22Rv1 (cell line): ENCODE measurements around the gene ALG5.

Experiments
- H3K27ac ChIP-seq: fragments of 450-650 bp; 2 replicates; pipeline ENCODE4 v1.5.1; 2017
- ZFX ChIP-seq: fragments of 450-650 bp; IDR thresholded peaks from 2 replicates; pipeline ENCODE4 v1.6.1; 2017; ENCODE audit warnings: antibody characterized with exemption, borderline replicate concordance
- TF ChIP-seq, protein P1 (sequence below): fragments of 450-650 bp; IDR thresholded peaks from 2 replicates; pipeline ENCODE4 v1.5.1; 2017; ENCODE audit warnings: mild to moderate bottlenecking

The ALG5 gene, protein sequence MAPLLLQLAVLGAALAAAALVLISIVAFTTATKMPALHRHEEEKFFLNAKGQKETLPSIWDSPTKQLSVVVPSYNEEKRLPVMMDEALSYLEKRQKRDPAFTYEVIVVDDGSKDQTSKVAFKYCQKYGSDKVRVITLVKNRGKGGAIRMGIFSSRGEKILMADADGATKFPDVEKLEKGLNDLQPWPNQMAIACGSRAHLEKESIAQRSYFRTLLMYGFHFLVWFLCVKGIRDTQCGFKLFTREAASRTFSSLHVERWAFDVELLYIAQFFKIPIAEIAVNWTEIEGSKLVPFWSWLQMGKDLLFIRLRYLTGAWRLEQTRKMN

DNA sequence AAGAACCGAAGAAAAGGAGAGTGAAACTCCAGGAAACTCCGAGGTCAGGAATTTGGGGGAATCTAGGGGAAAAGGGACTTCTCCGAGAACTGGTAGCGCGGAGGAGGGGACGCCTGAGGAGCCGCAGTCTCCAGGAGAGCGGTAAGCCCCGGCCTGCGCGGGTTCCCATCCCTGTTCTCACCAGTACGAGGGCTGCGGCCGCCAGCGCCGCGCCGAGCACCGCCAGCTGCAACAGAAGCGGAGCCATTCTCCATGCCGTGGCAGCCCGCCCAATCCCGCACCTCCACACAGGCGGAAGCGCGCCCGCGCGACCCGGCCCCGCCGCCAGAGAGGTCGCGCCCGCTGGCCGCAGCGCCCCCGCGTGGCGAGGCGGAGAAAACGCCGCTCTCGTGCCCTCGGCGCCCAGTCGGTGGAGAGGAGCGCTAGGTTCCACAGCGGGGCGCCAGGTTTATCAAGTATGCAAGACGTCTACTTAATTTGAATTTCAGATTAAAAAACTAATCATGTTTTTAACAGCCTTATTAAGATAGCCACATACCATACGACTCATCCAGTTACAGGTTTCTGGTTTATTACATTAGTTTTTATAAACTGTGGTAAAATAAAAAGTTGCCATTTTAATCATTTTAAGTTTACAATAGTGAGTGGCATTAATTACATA lies at the start of gene ALG5:
TSS of gene ALG5 (minus strand) at position 287 of the 661 bp plus-strand sequence. CDS start at position 247, 40 bp downstream.
- TF ChIP-seq, protein P1, sequence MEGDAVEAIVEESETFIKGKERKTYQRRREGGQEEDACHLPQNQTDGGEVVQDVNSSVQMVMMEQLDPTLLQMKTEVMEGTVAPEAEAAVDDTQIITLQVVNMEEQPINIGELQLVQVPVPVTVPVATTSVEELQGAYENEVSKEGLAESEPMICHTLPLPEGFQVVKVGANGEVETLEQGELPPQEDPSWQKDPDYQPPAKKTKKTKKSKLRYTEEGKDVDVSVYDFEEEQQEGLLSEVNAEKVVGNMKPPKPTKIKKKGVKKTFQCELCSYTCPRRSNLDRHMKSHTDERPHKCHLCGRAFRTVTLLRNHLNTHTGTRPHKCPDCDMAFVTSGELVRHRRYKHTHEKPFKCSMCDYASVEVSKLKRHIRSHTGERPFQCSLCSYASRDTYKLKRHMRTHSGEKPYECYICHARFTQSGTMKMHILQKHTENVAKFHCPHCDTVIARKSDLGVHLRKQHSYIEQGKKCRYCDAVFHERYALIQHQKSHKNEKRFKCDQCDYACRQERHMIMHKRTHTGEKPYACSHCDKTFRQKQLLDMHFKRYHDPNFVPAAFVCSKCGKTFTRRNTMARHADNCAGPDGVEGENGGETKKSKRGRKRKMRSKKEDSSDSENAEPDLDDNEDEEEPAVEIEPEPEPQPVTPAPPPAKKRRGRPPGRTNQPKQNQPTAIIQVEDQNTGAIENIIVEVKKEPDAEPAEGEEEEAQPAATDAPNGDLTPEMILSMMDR, result peak; percentile 99
- TF ChIP-seq ZFX, result no peak
- peak within 1 kb of the TSS; percentile 99 for H3K27ac ChIP-seq

DNA sequence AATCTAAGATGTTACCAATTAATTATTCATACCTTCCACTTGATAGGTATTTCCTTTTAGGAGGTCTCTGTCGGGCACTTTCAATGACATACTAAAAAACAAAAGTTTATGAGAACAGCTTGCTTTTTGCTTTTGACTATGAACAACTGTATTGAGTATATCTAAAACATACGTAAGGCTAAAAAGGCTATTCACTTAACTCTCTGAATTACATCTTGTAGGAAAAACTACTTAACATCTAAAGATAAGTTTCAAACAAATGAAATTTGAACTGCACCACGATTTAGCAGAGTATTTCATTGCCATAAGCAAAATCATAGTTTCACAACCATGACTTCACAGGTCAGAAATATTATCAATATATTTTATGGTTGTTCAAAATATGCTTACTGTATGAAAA lies 48.7 kb upstream of the ALG5 start:
- H3K27ac ChIP-seq, result no peak overlapping the region
- TF ChIP-seq, protein P1, result no peak
- TF ChIP-seq ZFX, result no peak

DNA sequence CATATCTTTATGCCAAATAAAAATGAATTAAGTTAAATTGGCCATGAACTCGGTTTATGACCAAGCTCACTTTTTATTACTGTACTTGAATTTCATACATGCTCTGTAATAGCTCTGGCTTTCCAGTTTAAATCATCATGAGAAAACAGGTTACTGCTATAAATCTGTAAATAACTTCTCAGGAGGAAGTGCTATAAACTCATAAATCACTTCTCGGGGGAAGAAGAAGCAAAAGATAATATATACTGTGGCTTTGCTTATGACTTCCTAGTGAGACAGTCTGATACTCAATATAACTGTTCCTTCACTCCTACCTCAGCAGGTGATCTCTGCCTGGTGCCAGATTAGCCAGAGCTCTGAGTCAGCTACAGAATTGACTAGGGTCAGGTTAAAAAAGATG lies 47.9 kb upstream of the ALG5 start:
- TF ChIP-seq, protein P1, result no peak
- no peak for TF ChIP-seq ZFX
- no peak overlapping the region for H3K27ac ChIP-seq

DNA sequence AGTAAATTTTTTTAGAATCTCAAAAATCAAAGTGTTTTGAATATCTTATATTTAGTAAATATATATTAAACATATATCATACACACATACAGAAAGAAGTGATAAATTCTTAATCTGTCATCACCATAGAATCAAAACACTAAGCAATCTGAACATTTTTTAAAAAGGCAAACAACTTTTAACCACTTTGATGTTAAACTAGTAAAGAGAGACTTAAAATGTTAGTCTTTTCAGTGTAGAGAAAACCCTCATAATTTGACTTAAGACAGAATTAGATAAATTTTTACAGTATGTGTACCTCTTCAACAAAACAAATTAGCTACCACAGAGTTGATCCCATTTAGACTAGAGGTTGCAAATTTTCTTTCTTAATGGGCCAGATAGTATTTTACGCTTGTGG lies 46.9 kb upstream of the ALG5 start:
- TF ChIP-seq, protein P1, result no peak
- no peak for TF ChIP-seq ZFX
- H3K27ac ChIP-seq, result no peak overlapping the region

DNA sequence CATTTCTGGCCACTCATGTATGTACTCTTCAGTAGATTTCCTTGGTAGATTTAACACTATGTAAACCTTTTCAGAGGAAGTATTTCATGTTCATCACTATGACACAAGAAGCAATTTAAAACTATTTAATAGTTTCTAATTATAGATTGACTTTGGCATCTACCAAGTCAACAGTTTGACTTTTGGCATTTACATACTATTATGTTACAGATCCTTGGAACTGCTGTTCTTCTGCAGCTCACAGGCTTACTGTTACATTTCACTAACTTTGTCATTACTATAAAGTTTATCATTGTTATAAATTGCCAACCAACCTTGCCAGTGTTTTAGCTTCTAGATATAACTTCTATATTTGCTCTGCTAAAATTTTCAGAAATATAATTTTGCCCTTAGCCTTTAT lies 41.6 kb upstream of the ALG5 start:
- no peak overlapping the region for H3K27ac ChIP-seq
- no peak for TF ChIP-seq ZFX
- TF ChIP-seq, protein P1, result no peak

DNA sequence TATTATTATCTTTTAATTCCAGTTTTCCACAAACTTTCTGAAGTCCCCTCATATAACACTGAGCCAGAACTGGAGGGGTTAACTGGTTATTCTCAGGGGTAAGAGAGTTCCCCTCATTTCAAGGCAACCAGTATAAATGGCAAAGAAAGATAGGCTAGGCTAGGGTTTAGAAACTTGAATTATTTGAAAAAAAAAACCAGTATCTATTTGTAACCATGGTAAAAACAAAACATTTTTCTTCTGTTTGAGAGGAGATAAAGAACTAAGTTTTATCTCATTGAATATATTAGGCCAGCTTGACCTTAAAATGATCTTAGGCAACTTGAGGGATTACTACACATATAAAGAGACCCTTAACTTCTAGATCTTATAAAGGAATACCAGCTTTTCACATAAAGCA lies 40.8 kb upstream of the ALG5 start:
- TF ChIP-seq, protein P1, result no peak
- TF ChIP-seq ZFX, result no peak
- H3K27ac ChIP-seq, result no peak overlapping the region

DNA sequence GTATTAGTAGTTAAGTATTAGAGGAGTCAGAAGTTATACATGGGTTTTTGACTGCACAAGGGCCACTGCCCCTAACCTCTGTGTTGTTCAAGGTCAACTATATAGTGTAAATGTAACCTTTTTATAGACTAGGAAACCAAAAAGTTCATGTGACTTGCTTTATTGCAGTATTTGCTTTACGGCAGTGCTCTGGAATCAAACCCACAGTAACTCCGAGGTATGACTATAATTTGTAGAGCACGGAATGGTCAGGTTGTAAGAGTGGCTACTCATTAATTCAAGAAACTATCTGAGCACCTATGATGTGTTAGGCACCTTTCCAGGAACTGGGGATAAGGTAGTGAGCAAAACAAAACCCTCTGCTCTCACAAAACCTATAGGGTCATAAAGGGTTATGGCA lies 38.1 kb upstream of the ALG5 start:
- TF ChIP-seq, protein P1, result no peak
- TF ChIP-seq ZFX, result no peak

More for the DNA sequence above, 38.1 kb upstream of the ALG5 start:
- H3K27ac ChIP-seq, result no peak overlapping the region
